Measurements from ENCODE around the gene CD53.
"Not testable (repeated sequence)": the region's sequence is repeated elsewhere in the genome, so short reads cannot be mapped to it uniquely, and the experiment has no call there.

CD53 gene

GRCh38 chr1:110916274-110916668 lies 43.3 kb downstream of the CD53 start:
- DNase-seq (ENCODE audit: low read depth in 3 of 3): no peak

DNA sequence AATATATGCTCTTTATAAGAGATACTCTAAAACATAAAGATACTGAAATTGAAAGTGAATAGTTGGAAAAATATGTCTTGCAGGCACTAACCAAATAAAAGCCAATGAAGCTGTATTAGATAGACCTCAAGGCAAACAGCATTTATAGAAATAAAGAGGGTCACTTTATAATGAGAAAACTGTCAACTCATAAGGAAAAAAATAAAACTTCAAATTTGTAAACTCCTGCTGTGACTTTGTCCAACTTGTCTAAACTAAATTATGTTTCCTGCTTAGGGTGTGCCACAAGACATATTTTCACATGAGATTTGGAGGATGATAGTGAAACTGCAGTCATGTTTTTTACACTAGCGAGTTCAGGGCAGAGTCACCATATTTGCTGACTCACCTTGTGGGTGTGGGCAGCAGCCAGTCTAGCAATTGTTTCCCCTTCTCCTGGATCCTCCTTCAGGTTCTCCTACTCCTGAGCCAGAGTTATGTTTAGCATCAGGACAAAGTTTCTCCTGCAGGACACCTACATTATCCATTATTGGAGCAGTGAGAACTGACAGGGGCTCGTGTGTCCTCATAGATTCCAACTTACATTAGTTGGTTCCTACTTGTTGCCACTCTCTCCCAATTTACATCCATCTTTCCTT lies 43.8 kb downstream of the CD53 start:
- DNase-seq (ENCODE audit: low read depth in 3 of 3): peak in 2 of 3 donors; percentile 4 to 9

- no peak for DNase-seq (ENCODE audit: low read depth in 3 of 3)
Observed at GRCh38 chr1:110918016-110918415, 45.1 kb downstream of the CD53 start.

GRCh38 chr1:110921953-110922352 lies 49.0 kb downstream of the CD53 start:
- DNase-seq (ENCODE audit: low read depth in 3 of 3): no peak

GRCh38 chr1:110927484-110928075 lies 54.6 kb downstream of the CD53 start:
- no peak for DNase-seq (ENCODE audit: low read depth in 3 of 3)

DNA sequence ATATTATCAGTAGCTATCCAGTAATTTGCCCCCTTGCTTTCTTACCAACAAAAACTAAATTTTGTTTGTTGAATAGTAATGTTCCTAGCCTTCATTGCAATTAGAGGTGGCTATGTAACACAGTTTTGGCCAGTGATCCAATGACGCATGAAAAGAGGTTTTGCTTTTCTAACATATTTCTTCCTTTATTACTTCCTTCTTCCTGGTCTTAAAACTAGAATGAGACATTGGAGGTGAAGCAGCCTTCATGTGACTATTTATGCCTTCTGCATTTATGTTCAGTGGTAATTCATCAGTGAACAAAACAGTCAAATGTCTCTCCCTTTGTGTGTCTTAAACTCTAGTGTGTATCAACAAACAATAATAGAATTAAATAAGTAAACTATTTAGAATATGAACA lies 55.2 kb downstream of the CD53 start:
- DNase-seq (ENCODE audit: low read depth in 3 of 3): no peak

- no peak for DNase-seq (ENCODE audit: low read depth in 3 of 3)
Observed at GRCh38 chr1:110928904-110929303, 56.0 kb downstream of the CD53 start.

DNA sequence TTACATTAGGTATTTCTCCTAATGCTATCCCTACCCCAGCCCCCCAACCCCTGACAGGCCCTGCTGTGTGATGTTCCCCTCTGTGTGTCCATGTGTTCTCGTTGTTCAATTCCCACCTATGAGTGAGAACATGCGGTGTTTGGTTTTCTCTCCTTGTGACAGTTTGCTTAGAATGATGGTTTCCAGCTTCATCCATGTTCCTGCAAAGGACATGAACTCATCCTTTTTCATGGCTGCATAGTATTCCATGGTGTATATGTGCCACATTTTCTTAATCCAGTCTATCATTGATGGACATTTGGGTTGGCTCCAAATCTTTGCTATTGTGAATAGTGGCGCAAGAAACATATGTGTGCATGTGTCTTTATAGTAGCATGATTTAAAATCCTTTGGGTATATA lies 58.1 kb downstream of the CD53 start:
- DNase-seq (ENCODE audit: low read depth in 3 of 3): not testable (repeated sequence)

DNA sequence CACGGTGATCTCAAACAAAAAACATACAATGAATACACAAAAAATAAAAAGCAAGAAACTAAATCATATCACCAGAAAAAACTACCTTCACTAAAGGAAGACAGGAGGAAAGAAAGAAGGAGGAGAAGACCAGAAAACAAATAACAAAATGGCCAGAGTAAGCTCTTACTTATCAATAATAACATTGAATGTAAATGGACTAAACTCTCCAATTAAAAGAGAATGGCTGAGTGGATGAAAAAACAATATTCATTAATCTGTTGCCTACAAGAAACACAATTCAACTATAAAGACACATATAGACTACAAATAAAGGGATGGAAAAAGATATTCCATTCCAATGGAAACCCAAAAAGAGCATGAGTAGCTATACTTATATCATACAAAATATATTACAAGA lies 63.6 kb downstream of the CD53 start:
- DNase-seq (ENCODE audit: low read depth in 3 of 3): no peak

DNA sequence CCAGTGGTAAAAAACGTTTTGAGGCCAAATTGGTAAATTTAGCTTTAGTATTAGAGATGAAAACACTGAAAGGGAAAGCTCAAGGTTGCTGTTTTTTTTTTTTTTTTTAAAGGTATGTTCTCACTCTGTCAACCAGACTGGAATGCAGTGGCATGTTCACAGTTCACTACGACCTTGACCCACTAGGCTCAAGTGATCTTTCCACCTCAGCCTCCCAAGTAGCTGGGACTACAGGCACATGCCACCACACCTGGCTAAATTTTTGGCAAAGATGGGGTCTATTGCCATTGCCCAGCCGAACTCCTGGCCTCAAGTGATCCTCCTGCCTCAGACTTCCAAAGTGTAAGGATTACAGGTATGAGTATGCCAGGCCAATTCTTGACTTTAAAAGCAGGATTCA lies 71.9 kb downstream of the CD53 start:
- DNase-seq (ENCODE audit: low read depth in 3 of 3): no peak

DNA sequence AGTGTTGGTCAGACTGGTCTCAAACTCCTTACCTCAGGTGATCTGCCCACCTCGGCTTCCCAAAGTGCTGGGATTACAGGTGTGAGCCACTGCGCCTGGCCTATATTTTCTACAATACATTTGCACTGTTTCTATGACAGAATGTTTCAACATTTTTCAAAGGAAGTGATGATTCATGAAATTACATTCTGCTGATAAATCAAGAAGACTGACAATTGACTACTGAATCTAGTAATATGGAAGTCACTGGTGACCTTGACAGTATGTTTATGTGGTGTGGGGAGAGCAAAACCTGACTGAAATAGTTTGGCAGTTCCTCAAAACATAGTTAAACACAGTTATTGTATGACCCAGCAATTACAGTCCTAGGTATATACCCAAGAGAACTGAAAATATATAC lies 72.7 kb downstream of the CD53 start:
- no peak for DNase-seq (ENCODE audit: low read depth in 3 of 3)

DNA sequence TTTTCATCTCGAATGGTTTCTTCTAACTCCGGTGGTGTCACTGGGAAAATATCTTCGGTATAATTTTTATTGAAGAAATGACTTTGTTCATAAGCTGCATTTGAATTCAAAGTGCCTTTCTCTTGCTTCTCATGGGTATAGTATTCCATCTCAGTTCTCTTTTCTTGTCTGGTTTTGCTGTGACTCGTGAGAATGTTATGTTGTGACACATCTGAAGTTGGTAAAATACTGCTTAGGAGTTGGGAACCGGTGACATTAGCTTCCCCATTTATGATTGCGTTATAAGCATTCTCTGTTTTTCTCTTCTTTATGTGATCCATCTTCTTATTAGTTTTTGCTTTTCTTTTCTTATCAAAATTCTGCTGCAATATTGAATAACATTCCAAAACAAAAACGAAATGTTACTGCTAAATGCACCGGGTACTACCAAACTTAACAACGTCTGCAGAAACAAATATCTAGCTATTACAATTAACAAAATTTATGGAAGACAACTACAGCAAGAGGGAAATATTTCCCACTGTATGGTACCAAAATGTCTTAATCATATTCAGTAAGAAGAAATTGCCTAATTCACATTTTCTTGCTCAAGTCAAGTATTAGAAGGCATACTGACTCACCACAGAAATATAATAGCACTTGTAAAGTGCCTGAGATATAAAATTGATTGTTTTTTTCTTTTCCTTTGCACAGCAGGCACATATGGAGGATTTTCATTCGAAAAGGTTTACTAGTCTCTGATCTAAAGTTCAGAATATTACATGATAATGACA lies 75.3 kb downstream of the CD53 start:
- no peak for DNase-seq (ENCODE audit: low read depth in 3 of 3)
